GM18507 (cell line): ENCODE results near the gene DIS3L2.
A peak's percentile ranks its signal among the peaks of the same experiment; 100 is the strongest.
"Not testable (repeated sequence)": the region's sequence is repeated elsewhere in the genome, so short reads cannot be mapped to it uniquely, and the experiment has no call there.

Source experiments
- DNase-seq: peaks from one replicate; pipeline ENCODE4 v3.0.0; 2011; ENCODE audit warnings: low read depth; ENCODE audit not compliant: insufficient read length; ENCODE audit errors: extremely low spot score
- FAIRE-seq: peaks from 2 replicates; lab custom pipeline; 2011; peaks lifted over from hg19 to GRCh38; lab: Jason Lieb, UNC

Gene DIS3L2

DNA sequence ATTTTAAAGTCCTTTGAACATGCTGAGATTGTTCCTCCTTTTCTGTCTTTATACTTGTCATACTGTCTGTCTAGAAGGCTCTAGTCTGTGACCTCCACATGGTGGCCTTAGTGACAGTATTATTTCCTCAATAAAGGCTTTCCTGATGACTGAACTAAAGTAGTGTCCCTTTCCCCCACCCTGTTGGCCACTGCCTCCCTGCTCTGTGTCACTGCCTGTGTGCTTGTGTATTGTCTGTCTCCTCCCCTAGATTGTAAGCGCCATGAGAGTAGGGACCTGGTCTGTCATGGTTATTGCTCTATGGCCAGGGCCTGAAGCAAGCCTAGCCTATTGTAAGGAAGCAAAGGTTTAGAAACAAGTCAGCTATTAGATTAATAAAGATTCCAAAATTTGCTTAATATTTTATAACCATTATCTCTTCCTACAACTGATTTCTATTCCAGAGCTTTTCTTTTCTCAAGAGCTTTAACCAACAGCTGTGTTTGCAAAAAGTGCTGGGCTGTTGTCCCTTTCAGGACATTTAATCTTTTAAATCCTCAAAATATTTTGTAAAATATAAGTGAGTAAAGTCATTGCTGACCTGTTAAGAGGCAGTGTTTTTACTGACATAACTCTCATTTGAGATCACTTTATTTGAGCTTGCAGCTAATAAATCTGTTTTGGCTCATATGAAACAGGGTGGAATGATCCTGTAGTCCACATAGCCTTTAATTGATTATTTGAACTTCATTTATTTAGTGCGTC lies 35.5 kb downstream of the DIS3L2 start:
- no peak for DNase-seq
- FAIRE-seq: no peak

DNA sequence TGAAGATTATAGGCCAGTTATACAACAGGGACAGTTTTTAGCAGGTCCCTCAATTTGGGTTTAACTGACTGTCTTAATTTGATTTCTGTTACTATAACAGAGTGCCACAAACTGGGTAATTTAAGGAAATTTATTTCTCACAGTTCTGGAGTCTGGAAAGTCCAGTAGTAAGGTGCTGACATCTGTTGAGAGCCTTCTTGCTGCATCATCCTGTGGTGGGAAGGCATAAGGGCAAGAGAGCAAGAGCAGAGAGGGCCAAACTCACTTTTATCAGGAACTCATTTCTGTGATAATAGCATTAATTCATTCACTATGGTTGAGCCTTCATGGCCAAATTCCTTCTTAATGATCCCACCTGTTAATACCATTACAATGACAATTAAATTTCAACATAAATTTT lies 36.5 kb downstream of the DIS3L2 start:
- no peak for FAIRE-seq
- DNase-seq: no peak

DNA sequence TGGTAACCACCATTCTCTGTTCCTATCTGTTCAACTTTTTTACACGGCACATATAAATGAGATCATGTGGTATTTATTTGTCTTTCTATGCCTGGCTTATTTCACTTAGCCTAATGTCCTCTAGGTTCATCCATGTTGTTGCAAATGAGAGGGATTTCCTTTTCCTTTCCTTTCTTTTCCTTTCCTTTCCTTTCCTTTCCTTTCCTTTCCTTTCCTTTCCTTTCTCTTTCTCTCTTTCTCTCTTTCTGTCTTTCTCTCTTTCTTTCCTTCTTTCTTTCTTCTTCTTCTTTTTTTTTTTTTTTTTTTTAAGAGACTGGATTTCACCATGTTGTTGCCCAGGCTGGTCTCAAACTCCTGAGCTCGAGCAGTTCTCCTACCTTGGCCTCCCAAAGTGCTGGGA lies 38.9 kb downstream of the DIS3L2 start:
- FAIRE-seq (no peak), DNase-seq (no peak)

DNA sequence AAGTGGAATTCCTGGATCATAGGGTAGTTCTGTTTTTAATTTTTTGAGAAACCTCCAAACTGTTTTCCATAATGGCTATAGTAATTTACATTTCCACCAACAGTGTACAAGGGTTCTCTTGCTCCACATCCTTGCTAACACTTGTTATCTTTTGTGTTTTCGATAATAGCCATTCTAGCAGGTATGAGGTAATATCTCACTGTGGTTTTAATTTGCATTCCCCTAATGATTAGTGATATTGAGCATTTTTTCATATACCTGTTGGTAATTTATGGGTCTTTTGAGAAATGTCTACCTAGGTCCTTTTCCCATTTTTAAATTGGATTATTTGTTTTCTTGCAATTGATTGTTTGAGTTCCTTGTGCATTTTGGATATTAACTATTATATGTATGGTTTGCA lies 39.6 kb downstream of the DIS3L2 start:
- FAIRE-seq: peak; percentile 47

DNA sequence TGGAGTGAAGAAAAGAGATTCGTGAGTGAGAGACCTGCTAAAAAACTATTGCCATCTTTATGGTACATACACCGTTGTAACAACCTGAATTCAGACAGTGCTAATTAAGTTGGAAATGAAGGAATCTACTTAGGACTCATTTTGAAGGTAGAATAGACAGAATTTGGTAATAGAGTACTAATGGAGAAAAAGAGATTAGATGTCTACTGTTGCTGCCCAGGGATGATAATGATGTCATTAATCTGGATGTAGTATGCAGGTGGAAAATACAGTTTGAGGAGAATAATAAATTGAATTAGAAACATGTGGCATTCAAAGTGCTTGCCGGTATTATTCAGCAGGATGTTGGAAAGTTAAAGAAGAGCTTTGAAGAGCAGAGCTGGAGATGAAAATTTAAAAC lies 44.7 kb downstream of the DIS3L2 start:
- DNase-seq: no peak
- FAIRE-seq: no peak

More for the DNA sequence above, 39.6 kb downstream of the DIS3L2 start:
- no peak for DNase-seq

DNA sequence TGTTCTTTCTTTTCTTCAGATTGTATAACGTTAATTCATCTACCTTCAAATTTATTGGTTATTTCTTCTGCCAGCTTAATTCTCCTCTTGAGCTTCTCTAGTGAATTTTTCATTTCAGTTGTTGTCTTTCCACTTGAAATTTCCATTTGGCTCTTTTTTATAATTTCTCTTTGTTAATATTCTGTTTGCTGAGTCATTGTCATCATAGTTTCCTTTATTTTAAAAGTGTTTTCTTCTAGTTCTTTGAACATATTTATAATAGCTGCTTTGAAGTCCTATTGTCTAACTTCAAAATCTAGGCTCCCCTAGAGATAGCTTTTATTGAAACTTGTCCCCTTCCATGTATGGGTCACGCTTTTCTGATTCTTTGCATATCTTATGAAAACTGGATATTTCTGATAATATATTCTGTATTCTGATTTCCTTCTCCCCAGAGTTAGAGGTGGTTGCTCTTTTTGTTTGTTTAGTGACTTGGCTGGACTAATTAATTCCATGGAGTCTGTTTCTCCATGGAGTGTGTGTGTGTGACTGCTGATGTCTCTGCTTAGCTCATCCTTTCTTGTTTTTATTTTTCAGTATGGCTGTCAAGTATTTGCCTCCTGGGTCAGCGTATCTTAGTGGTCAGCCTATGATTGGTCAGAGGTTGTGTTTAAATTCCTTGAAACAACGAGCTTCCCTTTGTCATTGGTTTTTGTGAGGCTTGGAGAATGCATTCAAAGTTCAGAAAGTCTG lies 47.6 kb downstream of the DIS3L2 start:
- no peak for FAIRE-seq

DNA sequence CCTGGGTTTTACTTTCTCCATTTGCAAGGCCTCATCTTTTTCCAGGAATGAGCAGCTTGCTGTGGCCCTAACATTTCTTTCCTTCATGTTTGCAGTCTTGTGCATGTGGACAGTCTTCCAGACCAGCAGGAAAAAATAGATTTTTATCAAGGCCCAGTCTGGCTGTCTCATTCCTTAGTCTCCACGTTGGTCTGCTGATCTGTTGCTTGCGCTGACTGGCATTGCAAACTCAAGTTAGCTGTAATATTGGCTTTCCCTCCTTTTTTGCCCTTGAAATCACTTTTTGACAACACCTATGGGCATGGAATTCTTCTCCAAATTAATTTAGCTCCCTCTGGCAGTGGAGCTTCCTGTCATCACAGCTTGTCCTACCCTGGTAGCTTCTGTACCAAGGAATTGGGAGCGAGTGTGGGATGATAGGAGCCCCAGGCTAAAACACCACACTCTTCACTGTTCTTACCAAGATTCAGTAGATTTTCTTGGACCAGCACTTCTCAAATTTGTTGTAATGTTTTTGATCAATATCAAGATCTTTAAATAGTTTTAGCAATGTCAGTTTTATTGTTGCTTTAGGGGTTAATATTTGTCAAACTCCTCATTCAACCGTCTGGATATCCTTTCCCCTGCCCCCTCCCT lies 48.2 kb downstream of the DIS3L2 start:
- DNase-seq (no peak), FAIRE-seq (no peak)

More for the DNA sequence above, 47.6 kb downstream of the DIS3L2 start:
- DNase-seq: no peak

DNA sequence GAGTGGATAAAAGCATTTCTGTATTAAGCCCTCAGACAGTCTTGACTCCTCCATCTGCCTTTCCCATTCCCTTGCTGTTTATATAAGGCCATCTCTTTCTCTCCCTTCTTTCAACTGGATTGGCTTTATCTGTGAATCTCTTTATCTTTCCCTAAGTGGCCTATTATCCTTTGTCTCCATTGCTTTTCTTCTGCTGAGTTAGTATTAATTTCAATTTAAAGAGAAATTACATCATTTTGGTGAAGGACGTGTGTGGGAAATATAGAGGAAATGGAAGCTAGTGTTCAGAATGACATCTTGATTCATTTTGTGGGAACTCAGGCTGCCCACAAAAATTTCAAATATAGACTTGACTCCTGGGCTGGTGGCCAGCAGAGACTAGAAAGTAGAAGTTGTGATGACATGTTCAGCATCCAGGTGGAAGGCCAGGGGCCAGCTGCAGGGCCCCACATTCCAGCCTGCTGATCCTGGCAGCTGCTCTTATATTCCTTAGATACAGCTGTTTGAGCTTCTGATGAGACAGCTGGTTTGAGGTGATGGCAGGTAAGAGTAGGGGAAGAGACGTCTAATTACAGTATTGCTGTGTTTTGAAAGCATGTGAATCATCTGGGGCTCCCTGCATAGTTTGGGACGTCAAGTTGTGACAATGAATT lies 52.3 kb downstream of the DIS3L2 start:
- FAIRE-seq (peak; percentile 60), DNase-seq (no peak)

DNA sequence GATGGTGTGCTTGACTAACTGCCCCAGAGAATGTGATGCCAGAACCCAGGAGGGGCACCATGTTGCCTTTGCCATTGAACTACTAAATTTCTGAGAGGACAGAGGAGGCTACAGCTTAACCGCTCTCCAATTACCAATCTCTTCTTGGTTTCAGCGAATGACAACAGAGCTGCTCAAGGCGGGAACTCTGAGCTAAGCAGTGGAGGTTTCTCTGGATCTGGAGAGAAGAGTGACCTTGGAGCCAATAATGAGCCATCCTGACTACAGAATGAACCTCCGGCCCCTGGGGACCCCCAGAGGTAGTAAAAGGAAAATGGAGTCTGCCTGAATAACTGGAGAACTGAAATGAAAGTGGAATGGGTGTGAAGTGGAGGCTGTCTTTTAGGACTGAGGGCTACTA lies 53.2 kb downstream of the DIS3L2 start:
- FAIRE-seq (no peak), DNase-seq (no peak)

DNA sequence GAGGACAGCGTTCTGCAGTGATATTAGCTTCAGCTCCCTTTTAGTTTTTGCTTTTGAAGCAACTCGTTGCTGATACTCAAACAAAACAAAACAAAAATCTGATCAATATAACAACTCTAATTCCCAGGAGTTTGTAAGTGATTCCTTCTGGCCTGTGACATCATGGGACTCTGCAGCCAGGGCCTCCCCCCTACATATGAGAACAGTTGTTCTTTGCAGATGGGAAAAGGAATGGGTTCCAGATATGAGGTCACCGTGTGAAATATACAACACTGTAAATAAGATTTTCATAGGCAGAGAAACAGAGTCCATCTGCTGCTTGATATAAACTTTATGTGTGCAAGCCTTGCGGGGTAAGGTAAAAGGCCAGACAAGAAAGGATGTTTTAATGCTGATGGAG lies 56.7 kb downstream of the DIS3L2 start:
- FAIRE-seq (no peak), DNase-seq (no peak)

DNA sequence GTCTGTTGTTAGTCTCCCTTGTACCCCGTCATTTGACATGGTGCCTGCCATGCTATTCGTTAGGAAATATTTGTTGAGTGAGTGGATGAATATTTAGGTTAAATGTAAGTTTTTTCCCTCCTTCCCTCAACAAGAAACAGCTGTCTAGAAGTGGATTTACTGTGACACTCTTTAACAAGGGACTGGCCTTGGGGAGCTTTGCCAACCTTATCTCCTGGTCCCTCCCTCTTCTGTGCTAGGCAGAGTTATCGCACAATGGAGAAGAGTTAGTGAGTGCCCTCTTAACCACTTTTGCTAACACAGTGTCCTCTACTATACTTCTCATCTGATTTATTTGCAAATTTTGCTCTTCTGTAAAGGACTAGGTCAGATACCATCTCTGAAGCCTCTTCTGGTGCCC lies 61.2 kb downstream of the DIS3L2 start:
- DNase-seq (no peak), FAIRE-seq (no peak)

DNA sequence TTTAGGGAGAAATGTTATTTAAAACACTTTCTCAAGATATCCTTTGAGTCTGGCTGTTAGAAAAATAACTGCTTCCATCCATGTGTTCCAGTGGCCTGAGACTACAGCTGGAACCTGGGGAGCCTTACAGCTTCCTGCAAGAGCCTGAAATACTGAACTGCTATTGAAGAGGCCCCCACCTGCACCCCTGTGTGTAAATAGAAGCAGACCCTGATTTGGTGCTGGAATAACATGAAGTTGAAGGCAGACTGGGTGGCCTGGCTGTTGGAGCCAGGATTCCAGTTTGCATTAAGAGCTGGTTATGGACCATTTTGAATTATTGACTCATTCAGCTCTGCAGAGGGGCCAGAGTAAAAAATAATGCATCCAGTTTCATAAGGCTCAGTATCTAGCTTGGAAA lies 61.9 kb downstream of the DIS3L2 start:
- DNase-seq (no peak), FAIRE-seq (no peak)

DNA sequence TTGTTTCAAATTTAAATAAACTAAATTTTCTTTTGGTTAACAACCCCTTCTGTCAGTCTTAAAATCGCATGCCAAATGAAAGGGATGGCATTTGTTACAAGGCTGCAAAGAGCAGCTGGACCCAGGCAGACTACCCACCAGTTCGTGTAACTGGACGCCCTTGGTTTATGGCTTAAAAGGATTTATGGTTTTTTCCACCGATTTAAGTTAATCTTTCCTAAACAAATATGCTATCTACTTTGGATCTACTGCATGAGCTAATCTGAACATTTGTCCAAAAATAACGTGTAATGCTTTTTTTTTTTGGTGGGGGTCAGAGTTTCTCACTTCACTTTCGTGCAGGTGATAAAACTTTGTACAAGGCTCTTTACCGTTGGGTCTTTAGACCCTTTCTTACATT lies 62.9 kb downstream of the DIS3L2 start:
- FAIRE-seq (no peak), DNase-seq (no peak)

DNA sequence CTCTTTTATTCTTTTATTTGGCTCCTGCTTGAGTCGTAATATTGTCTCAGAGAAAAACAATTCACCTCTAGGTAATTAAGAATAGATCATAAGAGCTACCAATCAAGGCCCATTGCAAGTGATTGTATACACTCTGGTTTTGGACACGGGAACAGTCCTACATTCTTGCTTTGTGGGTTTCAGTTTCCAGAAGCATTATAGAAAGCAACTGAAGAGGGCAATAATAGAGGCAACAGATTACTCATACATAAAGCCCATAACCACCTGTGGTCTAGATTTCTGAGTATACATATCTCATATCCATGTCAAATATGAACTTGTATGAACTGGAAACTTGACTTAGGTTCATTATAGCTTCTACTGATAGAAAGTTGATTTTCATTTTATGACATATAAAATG lies 65.4 kb downstream of the DIS3L2 start:
- FAIRE-seq: peak; percentile 88
- peak; percentile 40 for DNase-seq

DNA sequence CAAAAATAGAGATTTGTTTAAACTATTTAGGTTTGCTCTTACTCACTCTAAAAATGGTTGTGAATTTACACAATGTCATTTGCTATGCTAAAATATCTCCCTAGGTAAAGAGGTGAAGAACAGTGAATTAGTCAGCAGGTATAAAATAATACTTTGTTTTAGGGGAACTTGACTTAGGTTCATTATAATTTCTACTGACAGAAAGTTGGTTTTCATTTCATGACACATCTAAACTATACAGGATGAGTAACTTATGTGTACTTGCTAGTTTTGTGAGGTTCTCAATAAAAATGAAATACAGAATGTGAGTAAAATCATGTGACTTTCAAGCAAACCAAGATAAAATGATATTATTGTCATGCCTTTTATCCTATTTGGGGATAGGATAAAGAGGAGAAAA lies 66.0 kb downstream of the DIS3L2 start:
- FAIRE-seq (peak; percentile 41), DNase-seq (no peak)

DNA sequence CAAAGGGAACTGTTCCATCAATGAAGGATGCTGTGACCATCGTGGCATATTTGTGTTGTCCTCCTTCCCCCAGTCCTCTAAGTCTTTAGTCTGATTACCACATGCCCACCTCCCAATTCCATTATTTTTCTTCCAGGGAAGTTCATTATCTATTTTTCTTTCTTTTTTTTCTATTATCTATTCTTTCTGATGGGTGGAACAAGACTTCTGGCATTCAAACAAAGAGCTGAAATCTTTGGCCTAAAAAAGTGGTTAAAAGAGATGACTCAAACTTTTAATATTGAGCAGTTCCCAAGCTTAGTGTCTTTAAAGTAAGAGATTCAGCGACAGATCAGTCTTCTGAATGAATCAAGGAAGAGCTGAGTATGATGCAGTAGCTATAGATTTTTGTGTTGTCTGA lies 66.6 kb downstream of the DIS3L2 start:
- FAIRE-seq: no peak

DNA sequence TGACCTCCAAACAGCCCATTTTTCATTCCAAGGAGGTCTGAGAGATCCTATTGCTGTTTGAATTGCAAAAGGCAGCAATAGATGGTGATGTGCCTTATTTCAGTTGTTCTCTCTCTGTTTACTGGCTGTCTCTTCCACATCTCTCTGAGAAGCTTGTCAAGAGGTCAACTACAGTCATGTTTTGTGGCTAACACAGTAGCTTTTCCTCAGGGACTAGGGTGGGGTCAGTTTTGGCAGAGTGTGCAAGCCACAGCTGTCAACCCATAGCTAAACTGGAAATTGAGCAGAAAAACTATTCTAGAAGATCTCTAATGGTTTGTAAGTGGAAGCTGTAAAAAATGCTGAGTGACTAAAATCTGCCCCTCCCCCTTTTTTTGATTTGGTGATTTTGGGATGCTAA lies 67.1 kb downstream of the DIS3L2 start:
- DNase-seq (no peak), FAIRE-seq (peak; percentile 36)

More for the DNA sequence above, 66.6 kb downstream of the DIS3L2 start:
- DNase-seq: no peak

DNA sequence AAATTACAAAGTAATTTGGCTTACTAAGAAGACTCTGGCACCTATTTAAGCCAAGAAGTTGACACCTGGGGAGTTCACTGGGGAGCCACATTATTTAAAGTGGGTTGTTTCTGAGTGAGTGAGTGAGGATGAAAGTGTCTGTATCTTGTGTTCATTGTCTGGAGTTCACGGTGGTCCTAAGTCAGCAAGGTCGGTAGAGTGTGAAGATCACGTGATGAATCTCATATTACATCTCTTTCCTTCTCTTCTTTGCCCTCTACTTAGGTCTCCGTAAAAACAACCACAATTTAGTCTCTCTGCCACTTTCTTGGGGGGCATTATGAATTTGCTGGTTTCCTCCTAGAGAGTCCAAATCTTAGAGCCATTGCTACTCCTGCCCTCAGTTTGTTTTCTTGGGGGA lies 67.8 kb downstream of the DIS3L2 start:
- DNase-seq: no peak
- no peak for FAIRE-seq

DNA sequence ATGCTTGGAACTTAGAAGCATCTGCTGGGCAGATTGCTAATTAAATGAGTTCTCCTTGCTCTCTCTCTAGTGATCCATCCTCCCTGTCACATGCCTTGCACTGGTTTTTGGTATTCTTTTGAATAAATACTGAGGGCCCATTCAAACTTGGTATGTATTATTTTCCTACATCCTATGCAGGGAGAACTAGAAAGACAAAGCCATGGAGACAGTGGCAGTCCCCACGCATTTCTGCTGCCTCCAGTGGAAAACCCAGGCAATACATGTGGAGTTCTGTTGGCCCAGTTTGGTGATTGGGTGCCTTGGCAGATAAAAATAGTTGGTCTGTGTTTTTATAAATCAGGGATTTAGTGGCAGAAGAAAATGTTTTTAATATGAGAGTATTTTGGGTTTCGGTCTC lies 68.7 kb downstream of the DIS3L2 start:
- DNase-seq (no peak), FAIRE-seq (no peak)

DNA sequence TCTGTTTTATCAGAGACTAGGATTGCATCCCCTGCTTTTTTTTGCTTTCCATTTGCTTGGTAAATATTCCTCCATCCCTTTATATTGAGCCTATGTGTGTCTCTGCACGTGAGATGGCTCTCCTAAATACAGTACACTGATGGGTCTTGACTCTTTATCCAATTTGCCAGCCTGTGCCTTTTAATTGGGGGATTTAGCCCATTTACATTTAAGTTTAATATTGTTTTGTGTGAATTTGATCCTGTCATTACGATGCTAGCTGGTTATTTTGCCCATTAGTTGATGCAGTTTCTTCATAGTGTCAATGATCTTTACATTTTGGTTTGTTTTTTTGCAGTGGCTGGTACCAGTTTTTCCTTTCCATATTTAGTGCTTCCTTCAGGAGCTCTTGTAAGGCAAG lies 73.8 kb downstream of the DIS3L2 start:
- not testable (repeated sequence) for DNase-seq, FAIRE-seq
